H9 (cell line): Measurements from ENCODE around the gene ZNF135. TPM values are rescaled to one million over a fixed set of nuclear protein-coding genes. Genes with fewer than 3 reads are reported as not detected.

Experiments
- DNase-seq: peaks from one replicate; pipeline ENCODE4 v3.0.0-alpha.2; 2017
- H2AFZ ChIP-seq: one replicate; pipeline ENCODE4 v1.6.1; 2013; ENCODE audit warnings: mild to moderate bottlenecking, low read length, control low read depth, moderate library complexity
- H2AK5ac ChIP-seq: 2 replicates; pipeline ENCODE4 v1.6.1; 2013; ENCODE audit warnings: low read length, control low read depth, mixed read lengths; ENCODE audit not compliant: insufficient read length
- H2BK120ac ChIP-seq: one replicate; pipeline ENCODE4 v1.6.1; 2013; ENCODE audit warnings: low read depth, mild to moderate bottlenecking, low read length, control low read depth, inconsistent platforms; ENCODE audit not compliant: poor library complexity, severe bottlenecking
- H2BK12ac ChIP-seq: 2 replicates; pipeline ENCODE4 v1.6.1; 2013; ENCODE audit warnings: low read length, control low read depth, mixed read lengths, low read depth; ENCODE audit not compliant: insufficient read length
- H2BK15ac ChIP-seq: 2 replicates; pipeline ENCODE4 v1.6.1; 2013; ENCODE audit warnings: low read depth, low read length, control low read depth
- H2BK20ac ChIP-seq: one replicate; pipeline ENCODE4 v1.6.1; 2013; ENCODE audit warnings: low read depth, mild to moderate bottlenecking, low read length, control low read depth, inconsistent platforms; ENCODE audit not compliant: poor library complexity, severe bottlenecking
- H2BK5ac ChIP-seq: 2 replicates; pipeline ENCODE4 v1.6.1; 2013; ENCODE audit warnings: low read length, control low read depth, mixed read lengths; ENCODE audit not compliant: insufficient read length
- H3K14ac ChIP-seq: 2 replicates; pipeline ENCODE4 v1.6.1; 2013; ENCODE audit warnings: low read length, control low read depth; ENCODE audit not compliant: insufficient read depth
- H3K18ac ChIP-seq: 2 replicates; pipeline ENCODE4 v1.6.1; 2013; ENCODE audit warnings: low read depth, mild to moderate bottlenecking, mixed read lengths, low read length, control low read depth; ENCODE audit not compliant: insufficient read length
- H3K23ac ChIP-seq: 2 replicates; pipeline ENCODE4 v1.6.1; 2013; ENCODE audit warnings: low read length, control low read depth, mixed read lengths, low read depth; ENCODE audit not compliant: insufficient read length
- H3K23me2 ChIP-seq: 2 replicates; pipeline ENCODE4 v1.6.1; 2013; ENCODE audit warnings: low read depth, mild to moderate bottlenecking, mixed read lengths, low read length, control low read depth; ENCODE audit not compliant: insufficient read length, poor library complexity, severe bottlenecking
- H3K27ac ChIP-seq: 2 replicates; pipeline ENCODE4 v1.5.1; 2013; ENCODE audit warnings: low read length, control low read depth, mixed read lengths, low read depth; ENCODE audit not compliant: insufficient read length
- H3K27me3 ChIP-seq: 2 replicates; pipeline ENCODE4 v1.6.1; 2013; ENCODE audit warnings: low read length, control low read depth, inconsistent platforms; ENCODE audit not compliant: insufficient read depth
- H3K4ac ChIP-seq: 2 replicates; pipeline ENCODE4 v1.6.1; 2013; ENCODE audit warnings: low read depth, mild to moderate bottlenecking, control low read depth, inconsistent platforms, low read length, moderate library complexity
- H3K4me1 ChIP-seq: 2 replicates; pipeline ENCODE4 v1.6.1; 2013; ENCODE audit warnings: low read length, control low read depth, inconsistent platforms; ENCODE audit not compliant: insufficient read depth
- H3K4me2 ChIP-seq: 2 replicates; pipeline ENCODE4 v1.6.1; 2013; ENCODE audit warnings: low read length, control low read depth, mixed read lengths; ENCODE audit not compliant: insufficient read length, insufficient read depth
- H3K56ac ChIP-seq: 2 replicates; pipeline ENCODE4 v1.6.1; 2013; ENCODE audit warnings: low read depth, mild to moderate bottlenecking, mixed read lengths, low read length, control low read depth; ENCODE audit not compliant: insufficient read length
- H3K79me1 ChIP-seq: 2 replicates; pipeline ENCODE4 v1.6.1; 2013; ENCODE audit warnings: low read depth, mild to moderate bottlenecking, moderate library complexity, low read length, control low read depth, inconsistent platforms; ENCODE audit not compliant: insufficient read depth, poor library complexity, severe bottlenecking
- H3K79me2 ChIP-seq: 2 replicates; pipeline ENCODE4 v1.6.1; 2013; ENCODE audit warnings: low read length, control low read depth, inconsistent platforms; ENCODE audit not compliant: insufficient read depth
- H3K9ac ChIP-seq: 2 replicates; pipeline ENCODE4 v1.6.1; 2013; ENCODE audit warnings: low read length, control low read depth, mixed read lengths; ENCODE audit not compliant: insufficient read length; ENCODE audit errors: extremely low read depth
- H3K9me3 ChIP-seq: one replicate; pipeline ENCODE4 v1.6.1; 2013; ENCODE audit warnings: low read depth, low read length, inconsistent platforms; ENCODE audit not compliant: control insufficient read depth
- H3T11ph ChIP-seq: one replicate; pipeline ENCODE4 v1.6.1; 2013; ENCODE audit warnings: mild to moderate bottlenecking, low read length, control low read depth, inconsistent platforms
- H4K20me1 ChIP-seq: one replicate; pipeline ENCODE4 v1.6.1; 2013; ENCODE audit not compliant: control insufficient read depth, insufficient read length, insufficient read depth
- H4K5ac ChIP-seq: 2 replicates; pipeline ENCODE4 v1.6.1; 2013; ENCODE audit warnings: low read depth, mild to moderate bottlenecking, mixed read lengths, low read length, control low read depth; ENCODE audit not compliant: insufficient read length
- H4K8ac ChIP-seq: replicated peaks from 2 replicates; pipeline ENCODE4 v1.6.1; 2013; ENCODE audit warnings: low read length, control low read depth, mixed read lengths, low read depth; ENCODE audit not compliant: insufficient read length
- H4K91ac ChIP-seq: 2 replicates; pipeline ENCODE4 v1.6.1; 2013; ENCODE audit warnings: low read depth, mild to moderate bottlenecking, moderate library complexity, mixed read lengths, low read length, control low read depth; ENCODE audit not compliant: insufficient read length
- H3K27ac Mint-ChIP-seq, 3 experiments: 2 replicates in 2 of 3; 3 replicates in 1 of 3; pipeline ENCODE4 v1.8.0; 2020 to 2021; ENCODE audit warnings: mixed read lengths in 3 of 3, mild to moderate bottlenecking in 1 of 3, moderate library complexity in 1 of 3
- H3K27me3 Mint-ChIP-seq: 2 replicates; pipeline ENCODE4 v1.8.0; 2021; ENCODE audit warnings: low read depth, mild to moderate bottlenecking, moderate library complexity, mixed read lengths
- H3K36me3 Mint-ChIP-seq, 3 experiments: 2 replicates in 2 of 3; 3 replicates in 1 of 3; pipeline ENCODE4 v1.8.0; 2020 to 2021; ENCODE audit warnings: low read depth in 3 of 3, mixed read lengths in 3 of 3; ENCODE audit not compliant: insufficient read depth in 1 of 3
- H3K4me1 Mint-ChIP-seq, 2 experiments: 2 replicates each; pipeline ENCODE4 v1.8.0; 2020; ENCODE audit warnings: mixed read lengths in 2 of 2
- H3K4me3 Mint-ChIP-seq, 2 experiments: 2 replicates in 1 of 2; 3 replicates in 1 of 2; pipeline ENCODE4 v1.8.0; 2020 to 2021; ENCODE audit warnings: mild to moderate bottlenecking in 2 of 2, mixed read lengths in 2 of 2, moderate library complexity in 1 of 2
- H3K9me3 Mint-ChIP-seq, 2 experiments: 2 replicates in 1 of 2; 3 replicates in 1 of 2; pipeline ENCODE4 v1.8.0; 2020; ENCODE audit warnings: mild to moderate bottlenecking in 2 of 2, mixed read lengths in 2 of 2, moderate library complexity in 1 of 2
- CTCF ChIP-seq: fragments of 200-600 bp; sonication (generic); conservative IDR thresholded peaks from 3 replicates; pipeline ENCODE4 v1.8.0; 2021; ENCODE audit warnings: antibody characterized with exemption, mild to moderate bottlenecking
- WGBS: extraction: QIAGEN DNeasy Blood & Tissue Kit; methylation state at CpG from one replicate; pipeline ENCODE4 v1.1.7; 2013; ENCODE audit warnings: missing lambda C conversion rate, low lambda C conversion rate, mixed read lengths; ENCODE audit not compliant: insufficient read length; ENCODE audit errors: extremely low coverage; 5-methylcytosine and 5-hydroxymethylcytosine counted together
- total RNA-seq: library from RNA; stranded (reverse); gene quantifications from 2 replicates; pipeline ENCODE4 v1.2.1, GENCODE V29; 2021

Gene ZNF135
- total RNA-seq, 1 experiment from 2014 or later = 4.7 TPM

- no peak for DNase-seq
- Mint-ChIP-seq H3K4me3 (no peak overlapping the region), H3K27ac (no peak overlapping the region), H3K36me3 (peaks cover 6 to 23% (median 11%) of the 10 kb centered on the region in 3 experiments; a peak in 6 of 7 replicates), H3K27me3 (peaks cover 31% of the 10 kb centered on the region), H3K4me1 (peaks cover 2 to 14% of the 10 kb centered on the region in 2 experiments), H3K9me3 (peaks cover 63 to 79% of the 10 kb centered on the region in 2 experiments)
- H3K79me1 ChIP-seq = no peaks in the 10 kb centered on the region
- no peak overlapping the region for H3K14ac ChIP-seq
- no peak overlapping the region for H3K27ac ChIP-seq
- peaks cover 7% of the 10 kb centered on the region for H3K9me3 ChIP-seq
- H3K23ac ChIP-seq = no peak overlapping the region
- no peaks in the 10 kb centered on the region; the same call in 1 of the 2 replicates for H3K27me3 ChIP-seq
- H3K4me1 ChIP-seq = no peaks in the 10 kb centered on the region
- no peak overlapping the region for H3K9ac ChIP-seq
- no peak overlapping the region for H2BK120ac ChIP-seq
- no peak overlapping the region for H2AFZ ChIP-seq
- H3K4ac ChIP-seq = no peak overlapping the region
- no CpG with 5 or more reads among the region's 21 CpGs for WGBS
- no peak overlapping the region for H3K4me2 ChIP-seq
- no peak overlapping the region for H4K5ac ChIP-seq
- TF ChIP-seq CTCF = no peak
- no peak overlapping the region for H2BK20ac ChIP-seq
- no peak overlapping the region for H4K8ac ChIP-seq
- H3K18ac ChIP-seq = no peak overlapping the region
- no peak overlapping the region for H2BK12ac ChIP-seq
- H4K20me1 ChIP-seq = no peaks in the 10 kb centered on the region
- H3T11ph ChIP-seq = no peak overlapping the region
- H2BK5ac ChIP-seq = no peak overlapping the region
- H2AK5ac ChIP-seq = no peak overlapping the region
- no peak overlapping the region for H3K56ac ChIP-seq
- H3K79me2 ChIP-seq = no peaks in the 10 kb centered on the region
- H2BK15ac ChIP-seq = no peak overlapping the region
- H4K91ac ChIP-seq = no peak overlapping the region
- H3K23me2 ChIP-seq = no peaks in the 10 kb centered on the region
These were observed 18.1 kb upstream of the ZNF135 start for GRCh38 chr19:58040751-58041525.
